Coronary artery (tissue), 2 donors: ENCODE measurements around the gene NCOR2.

Experiments used
- DNase-seq: peaks from one replicate; pipeline ENCODE4 v3.0.0-alpha.2; 2017; ENCODE audit warnings: low spot score
- H3K27ac ChIP-seq, 2 donors: fragments of 200-600 bp; sonication (generic); one replicate each; pipeline ENCODE4 v1.5.1; 2016 to 2019
- H3K4me3 ChIP-seq: fragments of 200-600 bp; sonication (generic); 2 replicates; pipeline ENCODE4 v1.5.1; 2016; ENCODE audit warnings: mild to moderate bottlenecking, moderate library complexity
- CTCF ChIP-seq: fragments of 200-600 bp; sonication (generic); IDR thresholded peaks from one replicate; pipeline ENCODE4 v1.5.1; 2019; ENCODE audit warnings: antibody characterized with exemption

Gene NCOR2

GRCh38 chr12:124554429-124555029, 12.9 kb downstream of the NCOR2 start:
- Histone ChIP-seq H3K27ac (no peak overlapping the region), H3K4me3 (peak overlapping the region; percentile 31)
- DNase-seq = no peak
- TF ChIP-seq CTCF = no peak

GRCh38 chr12:124553862-124554428, 13.5 kb downstream of the NCOR2 start:
- no peak overlapping the region for H3K4me3 ChIP-seq
- DNase-seq = no peak
- no peak for TF ChIP-seq CTCF
- no peak overlapping the region for H3K27ac ChIP-seq

GRCh38 chr12:124551268-124552144, 15.9 kb downstream of the NCOR2 start:
- Histone ChIP-seq H3K4me3 (no peak overlapping the region), H3K27ac (peak overlapping the region; percentile 36 to 60)
- no peak for DNase-seq
- TF ChIP-seq CTCF = no peak

- no peak for TF ChIP-seq CTCF
- no peak for DNase-seq
- Histone ChIP-seq H3K4me3 (peak overlapping the region; percentile 24), H3K27ac (peak overlapping the region; percentile 36 to 60)
Observed at GRCh38 chr12:124550123-124551089, 17.0 kb downstream of the NCOR2 start.

GRCh38 chr12:124549629-124550028, 17.8 kb downstream of the NCOR2 start:
- H3K27ac ChIP-seq = peak overlapping the region; percentile 36 to 60
- TF ChIP-seq CTCF = no peak
- DNase-seq = no peak
- no peak overlapping the region for H3K4me3 ChIP-seq

GRCh38 chr12:124548854-124549378, 18.5 kb downstream of the NCOR2 start:
- Histone ChIP-seq H3K4me3 (peak overlapping the region; percentile 21), H3K27ac (peak overlapping the region in 1 of 2 donors; percentile 50)
- no peak for TF ChIP-seq CTCF
- no peak for DNase-seq
